ENCODE measurements around the gene FBXL7.

The FBXL7 gene

GRCh38 chr5:15692706-15693381 lies 192.9 kb downstream of the FBXL7 start (continued):
- TF ChIP-seq, protein P1, sequence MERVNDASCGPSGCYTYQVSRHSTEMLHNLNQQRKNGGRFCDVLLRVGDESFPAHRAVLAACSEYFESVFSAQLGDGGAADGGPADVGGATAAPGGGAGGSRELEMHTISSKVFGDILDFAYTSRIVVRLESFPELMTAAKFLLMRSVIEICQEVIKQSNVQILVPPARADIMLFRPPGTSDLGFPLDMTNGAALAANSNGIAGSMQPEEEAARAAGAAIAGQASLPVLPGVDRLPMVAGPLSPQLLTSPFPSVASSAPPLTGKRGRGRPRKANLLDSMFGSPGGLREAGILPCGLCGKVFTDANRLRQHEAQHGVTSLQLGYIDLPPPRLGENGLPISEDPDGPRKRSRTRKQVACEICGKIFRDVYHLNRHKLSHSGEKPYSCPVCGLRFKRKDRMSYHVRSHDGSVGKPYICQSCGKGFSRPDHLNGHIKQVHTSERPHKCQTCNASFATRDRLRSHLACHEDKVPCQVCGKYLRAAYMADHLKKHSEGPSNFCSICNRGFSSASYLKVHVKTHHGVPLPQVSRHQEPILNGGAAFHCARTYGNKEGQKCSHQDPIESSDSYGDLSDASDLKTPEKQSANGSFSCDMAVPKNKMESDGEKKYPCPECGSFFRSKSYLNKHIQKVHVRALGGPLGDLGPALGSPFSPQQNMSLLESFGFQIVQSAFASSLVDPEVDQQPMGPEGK (CRISPR knock-in tag; IDR thresholded peaks at IDR 0.05; ENCODE audit: borderline replicate concordance), result no peak

- TF ChIP-seq, protein P2, sequence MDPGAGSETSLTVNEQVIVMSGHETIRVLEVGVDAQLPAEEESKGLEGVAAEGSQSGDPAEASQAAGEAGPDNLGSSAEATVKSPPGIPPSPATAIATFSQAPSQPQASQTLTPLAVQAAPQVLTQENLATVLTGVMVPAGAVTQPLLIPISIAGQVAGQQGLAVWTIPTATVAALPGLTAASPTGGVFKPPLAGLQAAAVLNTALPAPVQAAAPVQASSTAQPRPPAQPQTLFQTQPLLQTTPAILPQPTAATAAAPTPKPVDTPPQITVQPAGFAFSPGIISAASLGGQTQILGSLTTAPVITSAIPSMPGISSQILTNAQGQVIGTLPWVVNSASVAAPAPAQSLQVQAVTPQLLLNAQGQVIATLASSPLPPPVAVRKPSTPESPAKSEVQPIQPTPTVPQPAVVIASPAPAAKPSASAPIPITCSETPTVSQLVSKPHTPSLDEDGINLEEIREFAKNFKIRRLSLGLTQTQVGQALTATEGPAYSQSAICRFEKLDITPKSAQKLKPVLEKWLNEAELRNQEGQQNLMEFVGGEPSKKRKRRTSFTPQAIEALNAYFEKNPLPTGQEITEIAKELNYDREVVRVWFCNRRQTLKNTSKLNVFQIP (CRISPR knock-in tag; IDR thresholded peaks at IDR 0.05; ENCODE audit: borderline replicate concordance, low read depth), result no peak
- no peak for TF ChIP-seq TOX (CRISPR knock-in tag; IDR thresholded peaks at IDR 0.05; ENCODE audit: borderline replicate concordance)
- no peak for ATAC-seq
These were observed 193.4 kb downstream of the FBXL7 start for GRCh38 chr5:15693382-15693728.

- TF ChIP-seq OSR1 (CRISPR knock-in tag; IDR thresholded peaks at IDR 0.05) (no peak), TOX (CRISPR knock-in tag; IDR thresholded peaks at IDR 0.05; ENCODE audit: borderline replicate concordance) (no peak), ZNF8 (CRISPR knock-in tag; IDR thresholded peaks at IDR 0.05) (no peak)
- ATAC-seq, result peak; percentile 23; the same call in 2 of the 3 replicates
These were observed 194.0 kb downstream of the FBXL7 start for GRCh38 chr5:15693933-15694332.

DNA sequence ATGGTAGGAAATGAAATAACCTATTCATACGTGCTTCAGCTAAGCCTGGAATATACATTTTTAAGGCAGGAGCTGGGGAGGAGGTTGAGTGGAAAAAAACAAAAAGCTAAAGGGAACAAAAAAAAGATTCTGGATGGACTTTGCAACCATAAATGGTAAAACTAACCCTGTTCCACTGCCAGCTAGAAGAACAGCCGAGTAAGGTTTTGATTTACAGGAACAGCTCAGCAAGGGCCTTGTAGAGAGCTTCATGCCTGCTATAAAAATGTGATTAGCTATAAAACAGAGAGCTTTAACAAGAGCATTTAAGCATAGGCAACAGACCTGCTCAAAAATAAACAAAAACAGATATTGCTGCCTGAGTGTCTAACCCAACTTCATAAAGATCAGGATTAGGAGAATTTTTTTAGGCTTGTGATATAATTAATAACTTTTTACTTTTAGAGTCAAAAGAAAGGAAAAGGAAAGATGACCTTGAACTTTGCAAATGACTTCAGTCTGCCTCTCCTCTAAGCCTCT lies 194.8 kb downstream of the FBXL7 start:
- TF ChIP-seq ISL1 (CRISPR knock-in tag; IDR thresholded peaks at IDR 0.05) (no peak), ZNF70 (CRISPR knock-in tag; IDR thresholded peaks at IDR 0.05) (no peak)
- peak; percentile 83; the same call in 2 of the 3 replicates for ATAC-seq

DNA sequence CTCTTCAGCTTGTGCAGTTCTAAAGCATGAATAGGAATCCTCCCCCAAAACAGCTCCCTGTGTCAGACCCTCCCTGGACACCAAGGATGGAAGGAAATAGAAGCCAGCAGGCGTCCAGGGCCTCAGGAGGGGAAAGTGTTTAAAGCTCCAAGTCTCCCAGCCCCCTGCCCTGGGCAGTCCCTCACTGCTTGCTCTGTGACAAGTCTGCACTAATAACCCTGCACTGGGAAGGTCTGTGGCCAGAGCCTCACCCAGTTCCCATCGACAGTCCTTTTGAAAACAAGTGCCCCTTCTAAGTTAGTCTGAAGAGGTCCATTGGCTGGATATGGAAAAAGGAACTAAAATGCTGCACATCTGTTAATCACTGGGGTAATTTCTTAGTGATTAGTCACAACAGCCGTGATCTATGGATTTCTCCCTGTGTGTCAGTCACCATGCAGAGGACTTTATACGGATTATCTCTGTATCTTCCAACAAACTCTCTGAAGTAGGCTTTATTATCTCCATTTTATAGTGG lies 195.3 kb downstream of the FBXL7 start:
- TF ChIP-seq TOX (CRISPR knock-in tag; IDR thresholded peaks at IDR 0.05; ENCODE audit: borderline replicate concordance), result no peak
- TF ChIP-seq CREB5 (CRISPR knock-in tag; IDR thresholded peaks at IDR 0.05; ENCODE audit: low read depth), result no peak
- no peak for TF ChIP-seq ZC3H10 (CRISPR knock-in tag; IDR thresholded peaks at IDR 0.05)
- TF ChIP-seq BACH2 (CRISPR knock-in tag; IDR thresholded peaks at IDR 0.05; ENCODE audit: borderline replicate concordance), result no peak
- TF ChIP-seq, protein P2 (CRISPR knock-in tag; IDR thresholded peaks at IDR 0.05; ENCODE audit: borderline replicate concordance, low read depth), result no peak
- no peak for TF ChIP-seq ZFP30 (CRISPR knock-in tag; IDR thresholded peaks at IDR 0.05)
- TF ChIP-seq CSDC2 (CRISPR knock-in tag; IDR thresholded peaks at IDR 0.05), result no peak
- TF ChIP-seq ARNTL (CRISPR knock-in tag; IDR thresholded peaks at IDR 0.05; ENCODE audit: borderline replicate concordance, low read depth), result no peak
- no peak for TF ChIP-seq ISL1 (CRISPR knock-in tag; IDR thresholded peaks at IDR 0.05)
- TF ChIP-seq CSRNP3 (CRISPR knock-in tag; IDR thresholded peaks at IDR 0.05), result no peak
- no peak for TF ChIP-seq ZNF565 (CRISPR knock-in tag; conservative IDR thresholded peaks at IDR 0.05; ENCODE audit: low read depth)
- no peak for TF ChIP-seq OSR1 (CRISPR knock-in tag; IDR thresholded peaks at IDR 0.05)
- TF ChIP-seq PPARA (CRISPR knock-in tag; IDR thresholded peaks at IDR 0.05; ENCODE audit: borderline replicate concordance), result no peak
- TF ChIP-seq, protein P3, sequence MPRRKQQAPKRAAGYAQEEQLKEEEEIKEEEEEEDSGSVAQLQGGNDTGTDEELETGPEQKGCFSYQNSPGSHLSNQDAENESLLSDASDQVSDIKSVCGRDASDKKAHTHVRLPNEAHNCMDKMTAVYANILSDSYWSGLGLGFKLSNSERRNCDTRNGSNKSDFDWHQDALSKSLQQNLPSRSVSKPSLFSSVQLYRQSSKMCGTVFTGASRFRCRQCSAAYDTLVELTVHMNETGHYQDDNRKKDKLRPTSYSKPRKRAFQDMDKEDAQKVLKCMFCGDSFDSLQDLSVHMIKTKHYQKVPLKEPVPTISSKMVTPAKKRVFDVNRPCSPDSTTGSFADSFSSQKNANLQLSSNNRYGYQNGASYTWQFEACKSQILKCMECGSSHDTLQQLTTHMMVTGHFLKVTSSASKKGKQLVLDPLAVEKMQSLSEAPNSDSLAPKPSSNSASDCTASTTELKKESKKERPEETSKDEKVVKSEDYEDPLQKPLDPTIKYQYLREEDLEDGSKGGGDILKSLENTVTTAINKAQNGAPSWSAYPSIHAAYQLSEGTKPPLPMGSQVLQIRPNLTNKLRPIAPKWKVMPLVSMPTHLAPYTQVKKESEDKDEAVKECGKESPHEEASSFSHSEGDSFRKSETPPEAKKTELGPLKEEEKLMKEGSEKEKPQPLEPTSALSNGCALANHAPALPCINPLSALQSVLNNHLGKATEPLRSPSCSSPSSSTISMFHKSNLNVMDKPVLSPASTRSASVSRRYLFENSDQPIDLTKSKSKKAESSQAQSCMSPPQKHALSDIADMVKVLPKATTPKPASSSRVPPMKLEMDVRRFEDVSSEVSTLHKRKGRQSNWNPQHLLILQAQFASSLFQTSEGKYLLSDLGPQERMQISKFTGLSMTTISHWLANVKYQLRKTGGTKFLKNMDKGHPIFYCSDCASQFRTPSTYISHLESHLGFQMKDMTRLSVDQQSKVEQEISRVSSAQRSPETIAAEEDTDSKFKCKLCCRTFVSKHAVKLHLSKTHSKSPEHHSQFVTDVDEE (CRISPR knock-in tag; IDR thresholded peaks at IDR 0.05), result no peak
- TF ChIP-seq SNAI2 (CRISPR knock-in tag; IDR thresholded peaks at IDR 0.05), result no peak
- TF ChIP-seq ZFP3 (CRISPR knock-in tag; IDR thresholded peaks at IDR 0.05), result no peak
- peak; percentile 67 for ATAC-seq
